ENCODE results near the gene MARCHF10.

DNA sequence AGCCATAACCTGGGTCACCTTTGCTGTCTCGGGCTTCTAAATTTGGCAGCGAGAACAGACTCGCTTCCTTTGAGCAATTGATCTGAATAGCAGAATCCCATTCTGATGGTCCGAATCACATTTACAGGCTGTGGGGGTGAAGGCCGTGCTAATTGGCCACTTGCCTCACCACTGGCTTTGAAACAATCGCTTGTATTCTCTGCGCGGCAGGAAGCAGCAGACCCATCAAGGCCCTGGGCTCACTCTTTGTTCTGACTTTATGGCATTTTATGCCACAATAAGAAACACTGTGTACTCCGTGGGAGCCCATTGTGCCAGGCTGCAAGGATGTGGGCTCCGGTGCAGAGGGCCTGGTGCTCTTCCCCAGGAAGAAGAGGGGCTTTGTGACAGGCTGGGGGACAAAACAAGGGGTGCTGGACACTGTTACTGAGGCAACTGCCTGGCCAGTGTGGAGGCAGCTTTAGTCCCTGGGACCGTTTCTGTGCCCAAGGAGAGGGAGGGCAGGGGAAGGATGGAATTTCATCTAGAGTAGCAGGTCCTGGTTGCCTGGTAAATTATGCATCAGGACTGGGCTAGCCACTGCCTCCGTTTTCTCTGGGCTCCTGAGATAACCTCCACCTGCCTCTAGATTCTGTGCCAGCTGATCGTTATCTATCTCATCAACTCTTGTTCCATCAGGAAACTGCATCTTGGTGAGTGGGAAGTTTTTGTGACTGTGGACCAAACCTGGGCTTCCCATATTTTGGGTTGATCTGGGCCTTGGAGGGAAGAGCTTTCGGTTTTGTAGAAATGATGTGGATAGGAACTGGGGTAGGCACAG is 102.1 kb downstream of the MARCHF10 start:
- TF ChIP-seq, protein P1, sequence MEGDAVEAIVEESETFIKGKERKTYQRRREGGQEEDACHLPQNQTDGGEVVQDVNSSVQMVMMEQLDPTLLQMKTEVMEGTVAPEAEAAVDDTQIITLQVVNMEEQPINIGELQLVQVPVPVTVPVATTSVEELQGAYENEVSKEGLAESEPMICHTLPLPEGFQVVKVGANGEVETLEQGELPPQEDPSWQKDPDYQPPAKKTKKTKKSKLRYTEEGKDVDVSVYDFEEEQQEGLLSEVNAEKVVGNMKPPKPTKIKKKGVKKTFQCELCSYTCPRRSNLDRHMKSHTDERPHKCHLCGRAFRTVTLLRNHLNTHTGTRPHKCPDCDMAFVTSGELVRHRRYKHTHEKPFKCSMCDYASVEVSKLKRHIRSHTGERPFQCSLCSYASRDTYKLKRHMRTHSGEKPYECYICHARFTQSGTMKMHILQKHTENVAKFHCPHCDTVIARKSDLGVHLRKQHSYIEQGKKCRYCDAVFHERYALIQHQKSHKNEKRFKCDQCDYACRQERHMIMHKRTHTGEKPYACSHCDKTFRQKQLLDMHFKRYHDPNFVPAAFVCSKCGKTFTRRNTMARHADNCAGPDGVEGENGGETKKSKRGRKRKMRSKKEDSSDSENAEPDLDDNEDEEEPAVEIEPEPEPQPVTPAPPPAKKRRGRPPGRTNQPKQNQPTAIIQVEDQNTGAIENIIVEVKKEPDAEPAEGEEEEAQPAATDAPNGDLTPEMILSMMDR (IDR thresholded peaks at IDR 0.05; ENCODE audit: poor library complexity): no peak
- TF ChIP-seq EZH2 (IDR thresholded peaks at IDR 0.05; ENCODE audit: borderline replicate concordance): no peak

All from hepatocyte (in vitro differentiated cells).